GM19455 (cell line): Measurements from ENCODE around the gene AMIGO2.
"Not testable (repeated sequence)": the region's sequence is repeated elsewhere in the genome, so short reads cannot be mapped to it uniquely, and the experiment has no call there.

Source experiments
- ATAC-seq: cut with Tn5 transposase; IDR thresholded peaks from one replicate; pipeline ENCODE4 v1.9.1; 2021; ENCODE audit not compliant: unreplicated experiment

The AMIGO2 gene

GRCh38 chr12:47079468-47079980 is at the start of gene AMIGO2, which contains the start of gene PCED1B:
Gene AMIGO2 (minus strand): TSS chr12:47079959. CDS start chr12:47079002, 957 bp downstream.
Gene PCED1B (plus strand): TSS chr12:47079621. CDS start chr12:47235064, 155,443 bp downstream.
- peak; percentile 64 for ATAC-seq

- ATAC-seq, result no peak
Observed at GRCh38 chr12:47126246-47126645, 46.5 kb upstream of the AMIGO2 start.

- ATAC-seq, result no peak
Observed at GRCh38 chr12:47124451-47124850, 44.7 kb upstream of the AMIGO2 start.

- ATAC-seq, result no peak
Observed at GRCh38 chr12:47123730-47124129, 44.0 kb upstream of the AMIGO2 start.

- ATAC-seq, result no peak
Observed at GRCh38 chr12:47122602-47123001, 42.8 kb upstream of the AMIGO2 start.

GRCh38 chr12:47121146-47121545 is 41.4 kb upstream of the AMIGO2 start:
- ATAC-seq, result no peak

GRCh38 chr12:47120736-47121135 is 41.0 kb upstream of the AMIGO2 start:
- no peak for ATAC-seq

GRCh38 chr12:47117305-47117704 is 37.5 kb upstream of the AMIGO2 start:
- not testable (repeated sequence) for ATAC-seq

GRCh38 chr12:47114481-47114892 is 34.7 kb upstream of the AMIGO2 start:
- ATAC-seq, result no peak

GRCh38 chr12:47112679-47113078 is 32.9 kb upstream of the AMIGO2 start:
- ATAC-seq, result no peak

GRCh38 chr12:47111854-47112253 is 32.1 kb upstream of the AMIGO2 start:
- ATAC-seq, result no peak

- ATAC-seq, result no peak
Observed at GRCh38 chr12:47111392-47111778, 31.6 kb upstream of the AMIGO2 start.

GRCh38 chr12:47110718-47111391 is 31.1 kb upstream of the AMIGO2 start:
- no peak for ATAC-seq

- no peak for ATAC-seq
Observed at GRCh38 chr12:47110011-47110541, 30.3 kb upstream of the AMIGO2 start.

- ATAC-seq, result no peak
Observed at GRCh38 chr12:47107926-47108325, 28.2 kb upstream of the AMIGO2 start.

- no peak for ATAC-seq
Observed at GRCh38 chr12:47107446-47107845, 27.7 kb upstream of the AMIGO2 start.

GRCh38 chr12:47105914-47106674 is 26.3 kb upstream of the AMIGO2 start:
- ATAC-seq, result no peak

GRCh38 chr12:47102845-47103651 is 23.3 kb upstream of the AMIGO2 start:
- no peak for ATAC-seq

- no peak for ATAC-seq
Observed at GRCh38 chr12:47102406-47102805, 22.6 kb upstream of the AMIGO2 start.

- ATAC-seq, result no peak
Observed at GRCh38 chr12:47100160-47100559, 20.4 kb upstream of the AMIGO2 start.

- ATAC-seq, result no peak
Observed at GRCh38 chr12:47099610-47100009, 19.9 kb upstream of the AMIGO2 start.
